Renal cortex interstitium (tissue), 11 donors: ENCODE data around the gene EPHB3. TPM values are rescaled to one million over a fixed set of nuclear protein-coding genes. Genes with fewer than 3 reads are reported as not detected.
A peak's percentile ranks its signal among the peaks of the same experiment; 100 is the strongest.

Source experiments
- DNase-seq, 11 donors: peaks; one replicate each; pipeline ENCODE4 v3.0.0-alpha.2; 2013; ENCODE audit warnings: low read depth in 9 of 11, low spot score in 4 of 11; ENCODE audit errors: extremely low read depth in 1 of 11
- polyA plus RNA-seq, 3 donors: library from polyadenylated mRNA; unstranded; fragments of 120-200 nt; gene quantifications; one replicate each; pipeline ENCODE4 v1.2.1, GENCODE V29; 2013; ENCODE audit not compliant: insufficient read length in 3 of 3

Gene EPHB3
- polyA plus RNA-seq, 3 donors = 29.0 to 32.7 (median 29.5) TPM

- DNase-seq = peak in 2 of 11 donors; percentile 56 to 65
Measured at GRCh38 chr3:184540777-184541681, 20.6 kb upstream of the EPHB3 start.

- DNase-seq = no peak
Measured at GRCh38 chr3:184541886-184542562, 19.6 kb upstream of the EPHB3 start.

GRCh38 chr3:184542577-184542976 lies 19.0 kb upstream of the EPHB3 start:
- no peak for DNase-seq

- DNase-seq = no peak
Measured at GRCh38 chr3:184543256-184543655, 18.3 kb upstream of the EPHB3 start.

- DNase-seq = peak; percentile 64 to 83 (median 79)
Measured at GRCh38 chr3:184543843-184544512, 17.6 kb upstream of the EPHB3 start.

- no peak for DNase-seq
Measured at GRCh38 chr3:184544513-184544861, 17.1 kb upstream of the EPHB3 start.

GRCh38 chr3:184545769-184546168 lies 15.8 kb upstream of the EPHB3 start:
- DNase-seq = no peak

GRCh38 chr3:184546252-184546651 lies 15.3 kb upstream of the EPHB3 start:
- no peak for DNase-seq

- no peak for DNase-seq
Measured at GRCh38 chr3:184549796-184550577, 11.6 kb upstream of the EPHB3 start.

- DNase-seq = no peak
Measured at GRCh38 chr3:184551103-184551502, 10.5 kb upstream of the EPHB3 start.

GRCh38 chr3:184551614-184552256 lies 9.8 kb upstream of the EPHB3 start:
- DNase-seq = no peak

- no peak for DNase-seq
Measured at GRCh38 chr3:184552296-184552695, 9.3 kb upstream of the EPHB3 start.

- no peak for DNase-seq
Measured at GRCh38 chr3:184552863-184553262, 8.7 kb upstream of the EPHB3 start.

GRCh38 chr3:184553385-184553784 lies 8.2 kb upstream of the EPHB3 start:
- DNase-seq = no peak

- no peak for DNase-seq
Measured at GRCh38 chr3:184554461-184554860, 7.1 kb upstream of the EPHB3 start.

- DNase-seq = no peak
Measured at GRCh38 chr3:184556582-184557347, 4.8 kb upstream of the EPHB3 start.

- no peak for DNase-seq
Measured at GRCh38 chr3:184557348-184557950, 4.1 kb upstream of the EPHB3 start.

- DNase-seq = no peak
Measured at GRCh38 chr3:184558726-184559125, 2.9 kb upstream of the EPHB3 start.
